Left ventricle myocardium inferior (tissue), 1 donor: ENCODE results near the gene GRAMD2A. TPM values are rescaled to one million over a fixed set of nuclear protein-coding genes. Genes with fewer than 3 reads are reported as not detected.

ENCODE experiments used
- DNase-seq: peaks from one replicate; pipeline ENCODE4 v3.0.0-alpha.2; 2020
- H3K27ac ChIP-seq: fragments of 200-600 bp; replicated peaks from 2 replicates; pipeline ENCODE4 v1.8.0; 2021
- H3K27me3 ChIP-seq: fragments of 200-600 bp; 2 replicates; pipeline ENCODE4 v1.8.0; 2021; ENCODE audit warnings: low read depth
- H3K36me3 ChIP-seq: fragments of 200-600 bp; 2 replicates; pipeline ENCODE4 v1.8.0; 2021
- H3K4me1 ChIP-seq: fragments of 200-600 bp; 2 replicates; pipeline ENCODE4 v1.8.0; 2021
- H3K4me3 ChIP-seq: fragments of 200-600 bp; 2 replicates; pipeline ENCODE4 v1.8.0; 2021; ENCODE audit warnings: mild to moderate bottlenecking, moderate library complexity
- H3K9me3 ChIP-seq: fragments of 200-600 bp; replicated peaks from 2 replicates; pipeline ENCODE4 v1.8.0; 2021
- intact Hi-C: fragments of 100-400 bp; cut with micrococcal nuclease; formaldehyde crosslinking; loops from one replicate; pipeline ENCODE4 v1.11.0; 2022
- total RNA-seq: library from RNA; stranded (reverse); fragmentation: NEBNext Ultra II Directional; extraction: Animal tissue kit (Norgen Biotek cat#: 25700); gene quantifications from one replicate; pipeline ENCODE4 v1.2.1, GENCODE V29; 2021
- TF ChIP-seq, protein P1 (sequence below): fragments of 200-600 bp; IDR thresholded peaks from 2 replicates; pipeline ENCODE4 v1.8.0; 2021; ENCODE audit warnings: antibody characterized with exemption, mild to moderate bottlenecking, borderline replicate concordance
- donor health status: DM: no; HTN: yes; CAD: no; lungs with severe emphysema.

GRAMD2A gene
- total RNA-seq, 1 donor from 2014 or later, result not detected

DNA sequence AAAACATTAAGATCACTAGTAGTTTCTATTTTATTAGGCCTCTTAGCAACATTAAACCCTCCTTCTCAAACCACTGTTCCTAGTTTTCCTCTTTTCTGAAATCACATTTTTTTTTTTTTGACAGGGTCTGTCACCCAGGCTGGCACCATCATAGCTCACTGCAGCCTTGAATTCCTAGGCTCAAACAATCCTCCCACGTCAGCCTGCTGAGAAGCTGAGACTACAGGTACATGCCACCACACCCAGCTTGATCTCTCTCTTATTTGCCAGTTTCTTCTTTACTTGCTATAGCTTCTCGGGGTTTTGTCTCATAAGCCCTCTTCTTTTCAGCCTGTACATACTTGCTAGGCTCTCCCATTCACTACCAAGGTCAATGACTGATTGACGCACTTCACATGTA, 51.4 kb downstream of the GRAMD2A start:
- Histone ChIP-seq H3K4me1 (peaks cover 18% of the 10 kb centered on the region), H3K36me3 (no peaks in the 10 kb centered on the region), H3K4me3 (no peak overlapping the region), H3K9me3 (no peaks in the 10 kb centered on the region), H3K27me3 (no peaks in the 10 kb centered on the region), H3K27ac (no peak overlapping the region)
- TF ChIP-seq, protein P1, sequence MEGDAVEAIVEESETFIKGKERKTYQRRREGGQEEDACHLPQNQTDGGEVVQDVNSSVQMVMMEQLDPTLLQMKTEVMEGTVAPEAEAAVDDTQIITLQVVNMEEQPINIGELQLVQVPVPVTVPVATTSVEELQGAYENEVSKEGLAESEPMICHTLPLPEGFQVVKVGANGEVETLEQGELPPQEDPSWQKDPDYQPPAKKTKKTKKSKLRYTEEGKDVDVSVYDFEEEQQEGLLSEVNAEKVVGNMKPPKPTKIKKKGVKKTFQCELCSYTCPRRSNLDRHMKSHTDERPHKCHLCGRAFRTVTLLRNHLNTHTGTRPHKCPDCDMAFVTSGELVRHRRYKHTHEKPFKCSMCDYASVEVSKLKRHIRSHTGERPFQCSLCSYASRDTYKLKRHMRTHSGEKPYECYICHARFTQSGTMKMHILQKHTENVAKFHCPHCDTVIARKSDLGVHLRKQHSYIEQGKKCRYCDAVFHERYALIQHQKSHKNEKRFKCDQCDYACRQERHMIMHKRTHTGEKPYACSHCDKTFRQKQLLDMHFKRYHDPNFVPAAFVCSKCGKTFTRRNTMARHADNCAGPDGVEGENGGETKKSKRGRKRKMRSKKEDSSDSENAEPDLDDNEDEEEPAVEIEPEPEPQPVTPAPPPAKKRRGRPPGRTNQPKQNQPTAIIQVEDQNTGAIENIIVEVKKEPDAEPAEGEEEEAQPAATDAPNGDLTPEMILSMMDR, result no peak
- intact Hi-C loops, result no loop called here
- DNase-seq, result no peak

DNA sequence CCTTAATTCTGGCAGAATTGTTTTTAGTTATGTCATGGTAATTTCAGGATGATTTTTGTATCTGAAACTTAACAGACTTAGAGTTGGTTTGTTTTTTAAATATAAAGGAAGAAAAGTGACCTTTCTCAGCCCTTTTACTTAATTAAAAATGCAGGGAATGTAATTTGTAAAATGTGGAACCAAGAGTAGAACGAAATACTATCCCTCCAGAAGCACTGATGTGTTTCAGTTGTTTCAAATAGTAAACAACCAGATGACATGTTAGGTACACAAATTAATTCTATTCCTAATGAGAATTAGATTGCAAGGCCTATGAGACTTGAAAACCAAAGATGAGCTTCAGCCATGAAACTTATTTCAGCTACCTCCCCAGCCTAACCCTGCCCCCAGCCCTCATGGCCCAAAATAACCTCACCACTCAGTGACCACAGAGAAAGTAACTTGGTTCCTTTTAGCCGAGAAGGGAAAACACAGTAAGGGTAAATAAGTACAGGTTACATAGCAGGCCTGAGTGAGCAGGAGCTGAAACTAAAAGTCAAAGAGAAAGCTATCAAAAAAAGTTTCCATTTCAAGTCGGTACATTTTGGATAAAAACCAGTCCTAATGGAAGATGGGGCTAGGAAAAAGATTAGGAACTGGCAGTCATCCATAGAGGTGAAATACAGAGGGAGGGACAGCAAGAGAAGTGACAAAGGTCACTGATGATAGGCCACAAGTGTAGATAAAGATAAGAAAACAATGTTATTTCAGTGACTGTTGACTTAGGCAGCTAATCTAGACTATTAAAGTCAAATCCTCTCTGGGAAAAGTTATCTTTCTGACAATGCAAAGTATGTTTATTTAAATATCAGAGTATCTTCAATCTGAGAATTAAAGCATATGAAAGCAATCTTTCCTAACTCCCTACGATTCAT, 56.2 kb downstream of the GRAMD2A start:
- DNase-seq, result no peak
- no peaks in the 10 kb centered on the region for H3K27me3 ChIP-seq
- intact Hi-C loops, result no loop called here
- H3K4me1 ChIP-seq, result peaks cover 43% of the 10 kb centered on the region
- TF ChIP-seq, protein P1, result no peak
- H3K36me3 ChIP-seq, result no peaks in the 10 kb centered on the region
- H3K27ac ChIP-seq, result peak overlapping the region; percentile 81
- H3K9me3 ChIP-seq, result no peaks in the 10 kb centered on the region
- H3K4me3 ChIP-seq, result peak overlapping the region; percentile 1

DNA sequence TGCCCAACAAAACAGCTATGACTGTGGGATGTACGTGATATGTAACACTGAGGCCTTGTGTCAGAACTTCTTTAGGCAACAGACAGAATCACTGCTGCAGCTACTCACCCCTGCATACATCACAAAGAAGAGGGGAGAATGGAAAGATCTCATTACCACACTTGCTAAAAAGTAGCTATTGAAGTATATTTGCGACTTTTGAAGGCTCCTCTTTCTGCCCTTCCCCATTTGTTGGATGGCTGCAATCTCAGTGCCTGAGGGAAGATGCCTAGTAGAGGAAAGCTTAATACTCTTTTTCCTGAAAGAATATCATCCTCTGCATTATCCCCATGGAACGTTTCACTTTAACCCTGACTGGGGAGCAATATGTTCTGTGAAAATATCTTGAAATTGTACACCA, 57.5 kb downstream of the GRAMD2A start:
- intact Hi-C loops, result no loop called here
- Histone ChIP-seq H3K4me3 (peak overlapping the region; percentile 18), H3K9me3 (no peaks in the 10 kb centered on the region), H3K4me1 (peaks cover 39% of the 10 kb centered on the region), H3K27me3 (no peaks in the 10 kb centered on the region), H3K36me3 (no peaks in the 10 kb centered on the region), H3K27ac (peak overlapping the region; percentile 81)
- TF ChIP-seq, protein P1, result no peak
- DNase-seq, result no peak

DNA sequence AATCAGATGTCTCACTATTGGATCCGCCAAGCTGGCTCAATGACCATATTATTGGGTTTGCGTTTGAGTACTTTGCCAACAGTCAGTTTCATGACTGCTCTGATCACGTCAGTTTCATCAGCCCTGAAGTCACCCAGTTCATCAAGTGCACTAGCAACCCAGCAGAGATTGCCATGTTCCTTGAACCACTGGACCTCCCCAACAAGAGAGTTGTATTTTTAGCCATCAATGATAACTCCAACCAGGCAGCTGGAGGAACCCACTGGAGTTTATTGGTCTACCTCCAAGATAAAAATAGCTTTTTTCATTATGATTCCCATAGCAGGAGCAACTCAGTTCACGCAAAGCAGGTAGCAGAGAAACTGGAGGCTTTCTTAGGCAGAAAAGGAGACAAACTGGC, 57.9 kb downstream of the GRAMD2A start:
- Histone ChIP-seq H3K36me3 (no peaks in the 10 kb centered on the region), H3K27ac (peak overlapping the region; percentile 81), H3K27me3 (no peaks in the 10 kb centered on the region), H3K9me3 (no peaks in the 10 kb centered on the region), H3K4me3 (peak overlapping the region; percentile 18), H3K4me1 (peaks cover 39% of the 10 kb centered on the region)
- TF ChIP-seq, protein P1, result no peak
- intact Hi-C loops, result no loop called here
- no peak for DNase-seq

DNA sequence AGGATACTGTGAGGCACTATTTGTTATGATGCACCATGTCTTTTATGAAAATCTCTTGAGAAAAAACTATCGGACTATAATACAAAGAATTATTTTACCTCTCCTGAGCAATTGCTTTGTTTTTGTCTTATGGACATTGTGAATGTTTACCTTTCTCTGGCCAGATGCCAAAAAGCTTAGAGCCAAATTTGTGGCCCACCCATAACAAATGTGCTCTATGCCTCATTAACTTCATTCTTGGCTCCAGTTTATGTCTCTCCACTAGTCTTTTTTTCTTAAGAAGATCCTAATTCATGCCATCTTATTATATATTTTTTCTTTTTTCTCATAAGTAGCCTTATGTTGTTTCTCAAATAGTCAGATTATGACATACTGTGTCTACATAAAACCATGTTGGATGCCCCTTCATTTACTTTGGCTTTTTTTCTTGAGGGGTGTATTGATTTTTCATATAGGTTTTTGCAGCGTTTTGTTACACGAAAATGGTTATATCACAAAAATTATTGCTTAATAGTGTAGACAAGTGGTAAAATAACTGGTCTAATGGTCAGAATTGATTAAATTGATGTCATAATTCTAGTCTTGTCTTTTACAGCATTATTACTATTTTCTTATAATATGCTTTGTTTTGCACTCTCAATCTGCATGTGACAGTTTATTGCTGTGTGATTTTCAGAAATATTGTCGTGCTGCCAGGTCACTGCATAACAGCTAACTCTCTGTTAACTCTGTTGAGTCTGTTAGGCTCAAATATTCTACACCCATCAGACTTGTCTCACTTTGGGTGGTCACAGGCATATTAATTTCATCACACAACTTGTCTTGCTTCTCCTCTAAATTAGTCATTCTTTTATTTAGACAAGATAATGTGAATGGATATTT, 61.2 kb downstream of the GRAMD2A start:
- H3K27ac ChIP-seq, result no peak overlapping the region
- H3K4me3 ChIP-seq, result no peak overlapping the region
- H3K36me3 ChIP-seq, result no peaks in the 10 kb centered on the region
- TF ChIP-seq, protein P1, result no peak
- H3K27me3 ChIP-seq, result no peaks in the 10 kb centered on the region
- H3K4me1 ChIP-seq, result peaks cover 31% of the 10 kb centered on the region
- intact Hi-C loops, result no loop called here
- no peaks in the 10 kb centered on the region for H3K9me3 ChIP-seq
- DNase-seq, result no peak
